Endothelial cell of umbilical vein (primary cell): ENCODE results near the gene POLD3. TPM values are rescaled to one million over a fixed set of nuclear protein-coding genes. Genes with fewer than 3 reads are reported as not detected.

ENCODE experiments used
- BruUV-seq: library from RNA; stranded (reverse); fragments of 400-500 nt; replicated peaks from 2 replicates; lab custom pipeline; 2021; lab: Mats Ljungman, UMichigan
- CTCF ChIA-PET: fragments of 300-600, 350-600 bp; sonication (Branson Sonifier 250); formaldehyde crosslinking; loops from one replicate; lab custom pipeline; 2021; ENCODE audit warnings: antibody characterized with exemption, inconsistent platforms; lab: Charles Lee
- POLR2A ChIA-PET: fragments of 300-600, 350-600 bp; sonication (Branson Sonifier 250); formaldehyde crosslinking; loops from one replicate; lab custom pipeline; 2021; ENCODE audit warnings: antibody characterized with exemption, inconsistent platforms; lab: Charles Lee
- DNase-seq: peaks from one replicate; pipeline ENCODE4 v3.0.0-alpha.2; 2011; ENCODE audit warnings: low read depth, low spot score
- FAIRE-seq: peaks from 2 replicates; lab custom pipeline; 2011; peaks lifted over from hg19 to GRCh38; lab: Jason Lieb, UNC
- H2AFZ ChIP-seq: 2 replicates; pipeline ENCODE4 v1.6.0; 2012; ENCODE audit warnings: low read depth, low read length, control low read depth, inconsistent platforms
- H3K27ac ChIP-seq: 2 replicates; pipeline ENCODE4 v1.5.1; 2011; ENCODE audit warnings: low read depth, mild to moderate bottlenecking, control low read depth, low read length, moderate library complexity; ENCODE audit not compliant: insufficient read depth
- H3K27me3 ChIP-seq, 2 experiments: 2 replicates each; pipeline versions ENCODE4 v1.6.0 to v1.6.1; 2011; ENCODE audit warnings: low read length in 2 of 2, mixed read lengths in 1 of 2; ENCODE audit not compliant: control insufficient read depth in 2 of 2, insufficient read depth in 2 of 2
- H3K36me3 ChIP-seq, 2 experiments: 2 replicates in 1 of 2; 3 replicates in 1 of 2; pipeline ENCODE4 v1.5.1; 2011; ENCODE audit warnings: low read length in 2 of 2, mild to moderate bottlenecking in 1 of 2, moderate library complexity in 1 of 2; ENCODE audit not compliant: control insufficient read depth in 2 of 2, insufficient read depth in 2 of 2; ENCODE audit errors: extremely low read depth in 1 of 2
- H3K4me1 ChIP-seq: 3 replicates; pipeline ENCODE4 v1.5.1; 2011; ENCODE audit warnings: mild to moderate bottlenecking, low read length; ENCODE audit not compliant: control insufficient read depth, insufficient read depth; ENCODE audit errors: extremely low read depth
- H3K4me2 ChIP-seq: 2 replicates; pipeline ENCODE4 v1.6.1; 2011; ENCODE audit warnings: low read length, control low read depth, mixed read lengths; ENCODE audit not compliant: insufficient read depth
- H3K4me3 ChIP-seq, 3 experiments: fragments of 200-600 bp in 1 of 3; sonication (generic), shearing (Covaris generic) in 1 of 3; replicated peaks in 1 of 3; 2 replicates each; pipeline ENCODE4 v1.5.1; 2011 to 2016; ENCODE audit warnings: control low read depth in 3 of 3, low read length in 3 of 3, mild to moderate bottlenecking in 2 of 3, inconsistent platforms in 1 of 3, low read depth in 1 of 3, moderate library complexity in 1 of 3; ENCODE audit not compliant: insufficient read depth in 1 of 3
- H3K79me2 ChIP-seq: 2 replicates; pipeline ENCODE4 v1.6.0; 2012; ENCODE audit warnings: low read length, inconsistent platforms; ENCODE audit not compliant: control insufficient read depth, insufficient read depth
- H3K9ac ChIP-seq: replicated peaks from 2 replicates; pipeline ENCODE3; 2011; ENCODE audit warnings: low read length, control low read depth; ENCODE audit not compliant: insufficient read depth; ENCODE audit errors: extremely low read depth
- H3K9me1 ChIP-seq: replicated peaks from 3 replicates; pipeline ENCODE4 v1.6.0; 2011; ENCODE audit warnings: mild to moderate bottlenecking, low read length; ENCODE audit not compliant: control insufficient read depth, insufficient read depth; ENCODE audit errors: extremely low read depth
- H3K9me3 ChIP-seq: replicated peaks from 2 replicates; pipeline ENCODE4 v1.5.1; 2012; ENCODE audit warnings: low read length, inconsistent platforms; ENCODE audit not compliant: control insufficient read depth, insufficient read depth
- H4K20me1 ChIP-seq: replicated peaks from 2 replicates; pipeline ENCODE3; 2011; ENCODE audit warnings: mild to moderate bottlenecking, low read length; ENCODE audit not compliant: control insufficient read depth, insufficient read depth; ENCODE audit errors: extremely low read depth
- EZH2 ChIP-seq: IDR thresholded peaks from 2 replicates; pipeline ENCODE4 v1.6.1; 2012; ENCODE audit warnings: borderline replicate concordance, low read depth, mild to moderate bottlenecking, moderate library complexity, low read length, inconsistent platforms; ENCODE audit not compliant: severe bottlenecking
- FOS ChIP-seq: IDR thresholded peaks from 2 replicates; pipeline ENCODE4 v1.6.1; 2011; ENCODE audit warnings: mild to moderate bottlenecking, low read length, moderate library complexity, borderline replicate concordance; ENCODE audit not compliant: insufficient read depth
- GATA2 ChIP-seq: IDR thresholded peaks from 2 replicates; pipeline ENCODE4 v1.7.0; 2011; ENCODE audit warnings: low read depth, mild to moderate bottlenecking, moderate library complexity, mixed read lengths, low read length; ENCODE audit not compliant: insufficient read length, insufficient read depth
- JUN ChIP-seq: IDR thresholded peaks from 2 replicates; pipeline ENCODE4 v1.6.1; 2011; ENCODE audit warnings: borderline replicate concordance, low read depth; ENCODE audit not compliant: insufficient read length, insufficient read depth
- MYC ChIP-seq: IDR thresholded peaks from one replicate; pipeline ENCODE4 v1.6.1; 2011; ENCODE audit warnings: mild to moderate bottlenecking, low read depth, low read length
- POLR2A ChIP-seq: IDR thresholded peaks from 2 replicates; pipeline ENCODE4 v1.6.1; 2012; ENCODE audit warnings: low read depth, mild to moderate bottlenecking, control low read depth, low read length
- POLR2AphosphoS5 ChIP-seq: IDR thresholded peaks from 2 replicates; pipeline ENCODE4 v1.6.1; 2012; ENCODE audit warnings: low read depth, mild to moderate bottlenecking, control low read depth, low read length, moderate library complexity; ENCODE audit not compliant: insufficient read depth
- dilution Hi-C: fragments of 300-500 bp; cut with MboI; formaldehyde crosslinking; loops from one replicate; pipeline ENCODE4 v1.15.0; 2019; ENCODE audit warnings: low sequenced_read_pairs; ENCODE audit not compliant: extremely low pct_ligation_motif_present
- intact Hi-C: fragments of 100-400 bp; cut with micrococcal nuclease; formaldehyde crosslinking; loops from one replicate; pipeline ENCODE4 v1.10.0; 2022
- polyA plus RNA-seq, 4 experiments: library from polyadenylated mRNA; depleted of rRNA in 3 of 4; stranded (reverse) in 3 of 4; unstranded in 1 of 4; fragments of >200 nt; gene quantifications; 2 replicates each; pipeline versions ENCODE4 v1.2.1 to v1.2.3, GENCODE V29; 2011 to 2012; ENCODE audit warnings: missing spikeins in 1 of 4
- total RNA-seq: library from RNA; stranded (reverse); gene quantifications from 2 replicates; pipeline ENCODE4 v1.2.3, GENCODE V29; 2021
- TF ChIP-seq, protein P1 (sequence below), 2 donors: IDR thresholded peaks; 1 replicate in 1 of 2; 2 replicates in 1 of 2; pipeline ENCODE4 v1.5.1; 2011; ENCODE audit warnings: low read length in 2 of 2, mild to moderate bottlenecking in 2 of 2, moderate library complexity in 2 of 2, control low read depth in 1 of 2, inconsistent platforms in 1 of 2, low read depth in 1 of 2; ENCODE audit not compliant: insufficient read depth in 1 of 2; ENCODE audit errors: extremely low read depth in 1 of 2
- TF ChIP-seq, protein P2 (sequence below): IDR thresholded peaks from 2 replicates; pipeline ENCODE4 v1.6.1; 2011; ENCODE audit not compliant: insufficient read depth, insufficient read length

The POLD3 gene
- total and polyA plus RNA-seq, 2 donors (not counting 3 experiments of a cell fraction or from before 2014, with no cell fraction given), result 8.9 to 25.2 TPM

DNA sequence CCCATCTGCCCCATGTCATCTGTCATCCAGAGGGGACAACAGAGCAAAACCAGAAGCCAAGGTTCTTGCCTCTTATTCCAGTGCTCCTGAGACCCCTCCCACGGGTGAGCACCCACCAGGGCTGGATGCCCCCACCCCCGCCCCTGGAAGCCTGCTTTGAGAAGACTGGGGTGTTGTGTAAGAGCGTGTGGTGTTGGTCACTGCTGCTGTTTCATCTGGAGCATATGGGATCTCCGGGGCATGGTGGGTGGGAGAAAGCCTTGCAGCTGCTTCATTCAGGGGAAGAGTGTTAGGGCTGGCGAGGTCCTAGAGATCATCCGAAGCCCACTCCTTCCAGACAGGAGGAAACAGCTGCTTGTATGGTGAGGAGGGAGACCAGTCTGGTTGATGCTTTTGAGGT lies 84.7 kb downstream of the POLD3 start:
- TF ChIP-seq EZH2 (no peak), POLR2AphosphoS5 (no peak), MYC (no peak), FOS (no peak), GATA2 (no peak)
- Histone ChIP-seq H3K27ac (no peak overlapping the region), H3K4me3 (no peak overlapping the region), H3K79me2 (no peaks in the 10 kb centered on the region), H3K36me3 (no peaks in the 10 kb centered on the region), H3K4me2 (no peak overlapping the region), H3K4me1 (no peaks in the 10 kb centered on the region), H3K9me1 (no peaks in the 10 kb centered on the region), H4K20me1 (no peaks in the 10 kb centered on the region), H3K27me3 (no peaks in the 10 kb centered on the region), H3K9ac (no peak overlapping the region), H2AFZ (no peak overlapping the region), H3K9me3 (no peaks in the 10 kb centered on the region)
- no TSS peak for BruUV-seq
- DNase-seq, result no peak
- intact Hi-C loops (no loop called here), dilution Hi-C loops (no loop called here)
- no peak for FAIRE-seq
- POLR2A ChIA-PET, result no interaction called here
- CTCF ChIA-PET, result interaction anchor here (0.8 to 5.3 kb wide), 3 partner anchors 9 to 49 kb away, joined by 3 to 31 read pairs (median 4); no protein-coding TSS in a partner anchor

DNA sequence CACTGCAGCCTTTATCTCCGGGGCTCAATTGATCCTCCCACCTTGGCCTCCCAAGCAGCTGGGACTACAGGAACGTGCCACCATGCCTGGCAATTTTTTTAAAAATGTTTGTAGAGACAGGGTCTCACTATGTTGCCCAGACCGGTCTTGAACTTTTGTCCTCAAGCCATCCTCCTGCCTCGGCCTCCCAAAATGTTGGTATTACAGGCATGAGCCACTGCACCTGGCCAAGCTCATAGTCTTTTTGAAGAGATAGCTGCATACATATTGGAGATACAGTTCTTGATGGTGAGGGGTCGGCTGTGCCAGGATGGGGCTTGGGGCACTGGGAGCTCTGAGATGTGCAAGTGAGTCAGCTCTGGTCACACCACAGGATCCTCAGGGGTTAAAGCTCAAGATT lies 85.7 kb downstream of the POLD3 start:
- H3K4me1 ChIP-seq, result no peaks in the 10 kb centered on the region
- POLR2A ChIA-PET, result no interaction called here
- TF ChIP-seq EZH2 (no peak), FOS (no peak), POLR2A (no peak), POLR2AphosphoS5 (no peak), GATA2 (no peak), MYC (no peak), JUN (no peak)
- TF ChIP-seq, protein P1, sequence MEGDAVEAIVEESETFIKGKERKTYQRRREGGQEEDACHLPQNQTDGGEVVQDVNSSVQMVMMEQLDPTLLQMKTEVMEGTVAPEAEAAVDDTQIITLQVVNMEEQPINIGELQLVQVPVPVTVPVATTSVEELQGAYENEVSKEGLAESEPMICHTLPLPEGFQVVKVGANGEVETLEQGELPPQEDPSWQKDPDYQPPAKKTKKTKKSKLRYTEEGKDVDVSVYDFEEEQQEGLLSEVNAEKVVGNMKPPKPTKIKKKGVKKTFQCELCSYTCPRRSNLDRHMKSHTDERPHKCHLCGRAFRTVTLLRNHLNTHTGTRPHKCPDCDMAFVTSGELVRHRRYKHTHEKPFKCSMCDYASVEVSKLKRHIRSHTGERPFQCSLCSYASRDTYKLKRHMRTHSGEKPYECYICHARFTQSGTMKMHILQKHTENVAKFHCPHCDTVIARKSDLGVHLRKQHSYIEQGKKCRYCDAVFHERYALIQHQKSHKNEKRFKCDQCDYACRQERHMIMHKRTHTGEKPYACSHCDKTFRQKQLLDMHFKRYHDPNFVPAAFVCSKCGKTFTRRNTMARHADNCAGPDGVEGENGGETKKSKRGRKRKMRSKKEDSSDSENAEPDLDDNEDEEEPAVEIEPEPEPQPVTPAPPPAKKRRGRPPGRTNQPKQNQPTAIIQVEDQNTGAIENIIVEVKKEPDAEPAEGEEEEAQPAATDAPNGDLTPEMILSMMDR (IDR thresholded peaks at IDR 0.05; ENCODE audit: extremely low read depth in 1 of 2, insufficient read depth in 1 of 2, low read depth in 1 of 2, low read length in 2 of 2), result no peak
- TF ChIP-seq, protein P2, sequence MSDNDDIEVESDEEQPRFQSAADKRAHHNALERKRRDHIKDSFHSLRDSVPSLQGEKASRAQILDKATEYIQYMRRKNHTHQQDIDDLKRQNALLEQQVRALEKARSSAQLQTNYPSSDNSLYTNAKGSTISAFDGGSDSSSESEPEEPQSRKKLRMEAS, result no peak
- H3K9me1 ChIP-seq, result no peaks in the 10 kb centered on the region
- FAIRE-seq (no peak), DNase-seq (no peak)
- CTCF ChIA-PET, result interaction anchor here (5.3 kb wide), 1 partner anchor 24 kb away, joined by 31 read pairs; no protein-coding TSS in a partner anchor
- H3K27me3 ChIP-seq, result no peaks in the 10 kb centered on the region
- H4K20me1 ChIP-seq, result no peaks in the 10 kb centered on the region
- H3K79me2 ChIP-seq, result no peaks in the 10 kb centered on the region
- no TSS peak for BruUV-seq
- no peaks in the 10 kb centered on the region for H3K36me3 ChIP-seq
- no peak overlapping the region for H3K9ac ChIP-seq
- intact Hi-C loops, result no loop called here
- no peak overlapping the region for H3K4me3 ChIP-seq
- dilution Hi-C loops, result no loop called here
- no peak overlapping the region for H3K27ac ChIP-seq
- no peak overlapping the region for H3K4me2 ChIP-seq
- no peaks in the 10 kb centered on the region for H3K9me3 ChIP-seq
- no peak overlapping the region for H2AFZ ChIP-seq
